ENCODE results near the gene CACNB1. TPM values are rescaled to one million over a fixed set of nuclear protein-coding genes. Genes with fewer than 3 reads are reported as not detected.

Gene CACNB1
- total and polyA plus RNA-seq, 2 of the 4 experiments (the other 2 are of a cell fraction) = 2.5 to 8.6 TPM

- ChIA-PET CTCF (no interaction called here), POLR2A (ENCODE audit: unreplicated experiment) (no interaction called here)
- no peaks in the 10 kb centered on the region; the same call in 1 of the 2 replicates for H3K27me3 ChIP-seq (ENCODE audit: control insufficient read depth, insufficient read depth, low read length)
- H3K4me3 ChIP-seq (ENCODE audit: insufficient read depth, low read depth, low read length) = no peak overlapping the region
- TF ChIP-seq POLR2A (IDR thresholded peaks at IDR 0.05; ENCODE audit: low read depth, low read length) (no peak), RAD21 (IDR thresholded peaks at IDR 0.05; ENCODE audit: low read length) (no peak), ELK1 (IDR thresholded peaks at IDR 0.05; ENCODE audit: borderline replicate concordance, low read depth, low read length) (no peak), RFX5 (IDR thresholded peaks at IDR 0.05; ENCODE audit: low read depth, low read length) (no peak), CTCF (conservative IDR thresholded peaks at IDR 0.05; ENCODE audit: low read depth, low read length) (no peak), MAZ (IDR thresholded peaks at IDR 0.05; ENCODE audit: borderline replicate concordance, low read depth, low read length) (no peak), NFE2L2 (IDR thresholded peaks at IDR 0.05; ENCODE audit: low read depth, low read length) (no peak), SMC3 (IDR thresholded peaks at IDR 0.05; ENCODE audit: low read depth, low read length) (no peak), RCOR1 (IDR thresholded peaks at IDR 0.05; ENCODE audit: insufficient replicate concordance, low read length) (no peak), MAFK (IDR thresholded peaks at IDR 0.05; ENCODE audit: low read depth, low read length) (no peak)
- H4K8ac ChIP-seq (ENCODE audit: low read depth in 2 of 2, low read length in 2 of 2) = peak overlapping the region in 1 of 2 experiments; percentile 35; a peak in 1 of 4 replicates
- peak overlapping the region; percentile 49 for H2AFZ ChIP-seq (replicated peaks; ENCODE audit: low read length, poor library complexity)
- no peak overlapping the region for H3K9ac ChIP-seq (ENCODE audit: low read depth, low read length)
- no peak overlapping the region for H2AK9ac ChIP-seq (replicated peaks; ENCODE audit: low read depth, low read length, poor library complexity)
- no peak overlapping the region for H4K91ac ChIP-seq (ENCODE audit: insufficient read depth, low read depth, low read length)
- H2BK15ac ChIP-seq (ENCODE audit: low read depth, low read length) = no peak overlapping the region
- peak overlapping the region; percentile 29 for H2BK5ac ChIP-seq (ENCODE audit: low read depth, low read length, poor library complexity, severe bottlenecking)
- peak overlapping the region; percentile 10; the same call in 1 of the 2 replicates for H3K4ac ChIP-seq (ENCODE audit: low read depth, low read length)
- in situ Hi-C loops (cut with MboI; ENCODE audit: low sequenced_read_pairs) (no loop called here), intact Hi-C loops (cut with micrococcal nuclease) (no loop called here), dilution Hi-C loops (cut with HindIII; ENCODE audit: low sequenced_read_pairs, unreplicated experiment) (no loop called here)
- no peak overlapping the region for H3K27ac ChIP-seq (ENCODE audit: insufficient read depth, low read length)
- H3K56ac ChIP-seq (ENCODE audit: extremely low read depth, insufficient read depth, low read length) = no peak overlapping the region
- peaks cover 15% of the 10 kb centered on the region for H3K4me1 ChIP-seq (ENCODE audit: control insufficient read depth, insufficient read depth, low read length)
- 70% methylated on average over 4 of the region's 7 CpGs; no CpG with 5 or more reads in 1 of the 2 experiments for WGBS, 2 experiments (ENCODE audit: extremely low coverage in 2 of 2, insufficient read length in 1 of 2)
- H3K14ac ChIP-seq (replicated peaks; ENCODE audit: low read depth, low read length) = no peak overlapping the region
- no peaks in the 10 kb centered on the region for H4K20me1 ChIP-seq (ENCODE audit: insufficient read depth, low read length)
- no peaks in the 10 kb centered on the region for H3K9me3 ChIP-seq (ENCODE audit: control insufficient read depth, insufficient read depth, low read length)
- no peak overlapping the region for H3K23ac ChIP-seq (ENCODE audit: low read depth, low read length)
- no peak overlapping the region for H3K4me2 ChIP-seq (ENCODE audit: low read depth, low read length)
- no peak for ATAC-seq (ENCODE audit: low read depth)
- H3K79me1 ChIP-seq (ENCODE audit: low read depth in 1 of 2, low read length in 2 of 2) = no peaks in the 10 kb centered on the region
- H4K5ac ChIP-seq (ENCODE audit: low read depth, low read length) = no peak overlapping the region
- H3K18ac ChIP-seq (ENCODE audit: low read depth, low read length) = no peak overlapping the region
- BruUV-seq (replicated peaks) = no TSS peak
- H3K36me3 ChIP-seq (ENCODE audit: control insufficient read depth, insufficient read depth, low read length) = no peaks in the 10 kb centered on the region
- peaks cover 14% of the 10 kb centered on the region for H3K9me1 ChIP-seq (ENCODE audit: insufficient read depth, low read length)
- H2AK5ac ChIP-seq (ENCODE audit: low read depth, low read length) = no peak overlapping the region; the same call in 1 of the 2 replicates
- DNase-seq = no peak
- H2BK120ac ChIP-seq (ENCODE audit: low read depth, low read length) = peak overlapping the region; percentile 48; the same call in 1 of the 2 replicates
- H2BK20ac ChIP-seq (ENCODE audit: low read depth, low read length) = no peak overlapping the region
Measured at GRCh38 chr17:39143552-39144093, 53.8 kb downstream of the CACNB1 start.

All from IMR-90 (cell line).